Measurements from ENCODE around the gene IL10RA.

- TF ChIP-seq ZNF274 (IDR thresholded peaks at IDR 0.05; ENCODE audit: low read depth, low read length), result no peak
- TF ChIP-seq YY1 (IDR thresholded peaks at IDR 0.05; ENCODE audit: insufficient read depth, insufficient read length), result no peak
- no peak for TF ChIP-seq SUZ12 (IDR thresholded peaks at IDR 0.05; ENCODE audit: extremely low read depth, insufficient read depth, insufficient read length)
Observed at GRCh38 chr11:118002541-118003423, 16.6 kb downstream of the IL10RA start.
